IPS-18c (cell line): Measurements from ENCODE around the gene TRIM61.
"Not testable (repeated sequence)": the region's sequence is repeated elsewhere in the genome, so short reads cannot be mapped to it uniquely, and the experiment has no call there.

Experiments used
- H3K4me3 ChIP-seq: 2 replicates; pipeline ENCODE4 v1.7.0; 2013; ENCODE audit warnings: low read depth, mild to moderate bottlenecking, low read length, moderate library complexity; ENCODE audit not compliant: insufficient read depth
- H3K9me3 ChIP-seq: one replicate; pipeline ENCODE4 v1.6.1; 2013; ENCODE audit warnings: mild to moderate bottlenecking, low read length, moderate library complexity; ENCODE audit not compliant: control insufficient read depth, insufficient read depth

TRIM61 gene

DNA sequence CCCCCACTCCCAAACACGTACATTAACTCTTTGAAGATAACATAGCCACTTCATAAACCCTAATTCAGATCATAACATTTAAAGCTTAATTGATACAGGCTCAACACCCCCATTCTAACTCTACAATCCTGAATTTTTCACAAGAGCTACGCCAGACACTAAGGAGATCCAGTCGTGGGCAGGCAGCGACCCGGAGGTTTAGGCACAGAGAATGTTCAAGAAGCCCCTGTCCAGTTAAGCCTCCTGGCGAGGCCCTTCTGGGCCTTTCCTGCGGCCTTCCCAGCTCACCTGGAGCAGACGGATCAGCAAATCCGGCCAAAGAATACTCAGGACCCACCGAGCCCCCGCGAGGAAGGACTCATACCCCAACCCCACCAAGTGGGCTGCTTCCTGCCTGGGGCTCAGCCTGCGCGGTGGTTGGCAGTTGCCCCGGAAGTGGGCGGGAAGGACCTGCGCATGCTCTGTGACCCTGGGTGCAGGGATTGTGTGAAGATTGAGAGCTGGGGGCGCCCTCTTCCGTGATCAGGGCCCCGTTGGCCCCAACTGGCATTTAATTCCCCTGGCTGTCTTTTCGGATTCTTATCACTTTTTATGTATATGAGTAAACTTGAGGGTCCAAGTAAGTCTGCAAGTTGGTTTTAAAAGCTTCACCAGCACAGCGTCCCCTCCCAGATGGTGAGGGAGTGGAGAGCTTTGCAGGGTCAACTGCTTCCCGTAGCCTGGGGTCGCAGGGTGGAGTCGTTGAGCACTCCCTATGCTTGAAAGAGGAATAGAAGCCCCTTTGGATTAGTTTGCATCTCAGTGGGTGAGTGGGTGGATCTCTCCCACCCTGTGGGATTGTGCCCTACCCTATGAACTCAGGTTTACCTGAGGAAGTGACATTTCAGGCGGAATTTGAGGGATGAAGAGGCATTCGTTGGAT, at the start of gene TRIM61:
TSS of gene TRIM61 (minus strand) at position 415 of the 922 bp plus-strand sequence. CDS start 7,655 bp downstream, outside the sequence.
- Histone ChIP-seq H3K4me3 (peak within 1 kb of the TSS; percentile 59), H3K9me3 (no peaks in the 10 kb centered on the region)

- not testable (repeated sequence) for H3K4me3 ChIP-seq, H3K9me3 ChIP-seq
These were observed 48.3 kb upstream of the TRIM61 start for GRCh38 chr4:165025782-165026181.

DNA sequence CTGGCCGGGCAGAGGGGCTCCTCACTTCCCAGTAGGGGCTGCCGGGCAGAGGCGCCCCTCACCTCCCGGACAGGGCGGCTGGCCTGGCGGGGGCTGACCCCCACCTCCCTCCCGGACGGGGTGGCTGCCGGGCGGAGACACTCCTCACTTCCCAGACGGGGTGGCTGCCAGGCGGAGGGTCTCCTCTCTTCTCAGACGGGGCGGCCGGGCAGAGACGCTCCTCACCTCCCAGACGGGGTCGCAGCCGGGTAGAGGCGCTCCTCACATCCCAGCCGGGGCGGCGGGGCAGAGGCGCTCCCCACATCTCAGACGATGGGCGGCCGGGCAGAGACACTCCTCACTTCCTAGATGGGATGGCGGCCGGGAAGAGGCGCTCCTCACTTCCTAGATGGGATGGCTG, 42.5 kb upstream of the TRIM61 start:
- H3K4me3 ChIP-seq, H3K9me3 ChIP-seq: not testable (repeated sequence)

DNA sequence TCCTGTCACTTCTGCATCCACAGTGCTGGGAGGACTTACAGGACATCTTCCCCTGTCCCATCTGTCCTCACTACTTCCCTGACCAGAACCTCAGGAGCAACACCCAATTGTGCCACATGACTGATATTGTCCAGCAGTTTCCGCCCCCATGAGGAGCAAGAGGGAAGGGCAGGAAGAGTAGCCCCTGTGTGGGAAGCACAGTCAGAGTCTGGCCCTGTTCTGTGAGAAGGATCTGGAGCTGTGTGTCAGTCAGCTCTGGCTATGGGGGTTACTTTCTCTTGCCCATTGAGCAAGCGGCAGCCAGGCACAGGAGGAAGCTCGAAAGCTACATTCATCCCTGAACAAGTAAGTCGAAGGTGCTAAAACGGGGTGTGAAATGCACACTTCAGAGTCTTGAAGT, 39.5 kb upstream of the TRIM61 start:
- no peaks in the 10 kb centered on the region for H3K9me3 ChIP-seq
- no peak overlapping the region for H3K4me3 ChIP-seq

- H3K4me3 ChIP-seq = no peak overlapping the region
- no peaks in the 10 kb centered on the region for H3K9me3 ChIP-seq
These were observed 36.2 kb upstream of the TRIM61 start for GRCh38 chr4:165013691-165014090.

DNA sequence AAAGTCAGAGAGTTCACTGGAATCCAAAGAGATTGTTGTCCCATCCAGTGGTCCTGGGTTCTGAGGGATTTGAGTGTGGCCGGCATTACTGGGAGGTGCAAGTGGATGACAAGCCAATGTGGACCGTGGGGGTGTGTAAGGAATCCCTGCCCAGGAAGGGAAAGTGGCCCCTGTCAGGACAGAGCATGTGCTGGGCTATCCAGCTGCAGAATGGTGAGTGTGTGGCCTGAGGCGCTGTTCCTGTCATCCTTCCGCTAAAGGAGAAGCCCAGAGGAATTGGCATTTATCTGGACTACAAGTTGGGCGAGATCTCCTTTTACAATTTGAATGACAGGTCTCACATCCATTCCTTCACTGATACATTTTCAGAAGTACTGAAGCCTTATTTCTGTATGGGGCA, 33.9 kb upstream of the TRIM61 start:
- Histone ChIP-seq H3K4me3 (no peak overlapping the region), H3K9me3 (no peaks in the 10 kb centered on the region)

GRCh38 chr4:165010991-165011390, 33.5 kb upstream of the TRIM61 start:
- Histone ChIP-seq H3K9me3 (no peaks in the 10 kb centered on the region), H3K4me3 (no peak overlapping the region)

GRCh38 chr4:165010487-165010886, 33.0 kb upstream of the TRIM61 start:
- no peak overlapping the region for H3K4me3 ChIP-seq
- H3K9me3 ChIP-seq = no peaks in the 10 kb centered on the region

DNA sequence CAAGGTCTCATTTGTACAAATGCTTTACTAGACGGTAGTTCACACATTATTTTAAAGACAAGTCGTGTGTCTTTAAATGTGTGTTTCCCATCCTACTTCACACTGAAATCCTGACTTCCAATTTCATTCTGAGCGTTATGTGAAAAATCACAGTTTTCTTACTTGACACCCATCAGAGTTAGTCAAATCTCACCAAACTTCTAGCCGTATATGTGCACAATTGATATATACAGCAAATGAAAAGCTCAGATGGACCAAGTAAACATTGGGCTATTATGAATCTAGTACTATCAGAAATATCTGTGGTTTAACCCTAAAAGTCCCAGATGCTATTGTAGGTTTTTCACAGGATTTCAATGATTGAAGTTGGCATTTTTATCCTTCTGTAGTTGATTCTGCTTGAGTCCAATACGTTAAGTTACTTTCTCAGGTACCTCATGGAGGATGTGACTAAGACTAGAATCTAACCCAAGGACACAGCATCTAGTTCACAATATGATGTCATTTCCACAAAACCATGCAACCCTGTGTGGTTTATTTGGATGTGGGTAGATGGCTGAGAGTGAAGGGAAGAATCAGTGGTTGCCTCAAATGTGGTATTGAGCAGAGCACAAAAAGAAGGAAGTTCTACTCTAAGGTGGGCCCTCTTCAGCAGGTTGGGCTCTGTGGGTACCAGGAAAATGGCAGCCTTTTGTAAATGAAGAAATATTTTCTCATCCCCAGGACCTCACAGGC, 32.2 kb upstream of the TRIM61 start:
- H3K4me3 ChIP-seq = no peak overlapping the region

DNA sequence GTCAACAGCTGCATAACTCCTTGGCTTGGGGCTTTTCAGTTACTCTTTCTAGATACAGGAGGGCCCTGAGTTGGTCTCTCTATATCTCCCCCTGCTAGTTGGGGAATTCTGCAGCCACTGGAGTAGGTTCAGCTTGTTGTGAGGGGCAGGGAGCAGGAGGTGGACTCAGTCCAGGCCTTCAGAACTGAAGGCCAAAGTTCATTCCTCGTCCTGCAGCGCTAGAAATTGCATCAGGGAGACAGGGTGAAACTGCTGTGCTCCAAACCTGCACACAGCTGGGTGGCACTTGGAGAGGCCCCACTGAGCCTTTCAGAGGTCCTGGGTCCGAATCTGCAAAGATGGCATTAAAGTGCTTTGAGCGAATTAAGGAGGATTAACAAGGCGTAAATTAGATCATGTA, 29.4 kb upstream of the TRIM61 start:
- H3K9me3 ChIP-seq = no peaks in the 10 kb centered on the region
- no peak overlapping the region for H3K4me3 ChIP-seq

More for the DNA sequence above, 32.2 kb upstream of the TRIM61 start:
- no peaks in the 10 kb centered on the region for H3K9me3 ChIP-seq

GRCh38 chr4:165006456-165006855, 29.0 kb upstream of the TRIM61 start:
- H3K9me3 ChIP-seq = no peaks in the 10 kb centered on the region
- H3K4me3 ChIP-seq = no peak overlapping the region

DNA sequence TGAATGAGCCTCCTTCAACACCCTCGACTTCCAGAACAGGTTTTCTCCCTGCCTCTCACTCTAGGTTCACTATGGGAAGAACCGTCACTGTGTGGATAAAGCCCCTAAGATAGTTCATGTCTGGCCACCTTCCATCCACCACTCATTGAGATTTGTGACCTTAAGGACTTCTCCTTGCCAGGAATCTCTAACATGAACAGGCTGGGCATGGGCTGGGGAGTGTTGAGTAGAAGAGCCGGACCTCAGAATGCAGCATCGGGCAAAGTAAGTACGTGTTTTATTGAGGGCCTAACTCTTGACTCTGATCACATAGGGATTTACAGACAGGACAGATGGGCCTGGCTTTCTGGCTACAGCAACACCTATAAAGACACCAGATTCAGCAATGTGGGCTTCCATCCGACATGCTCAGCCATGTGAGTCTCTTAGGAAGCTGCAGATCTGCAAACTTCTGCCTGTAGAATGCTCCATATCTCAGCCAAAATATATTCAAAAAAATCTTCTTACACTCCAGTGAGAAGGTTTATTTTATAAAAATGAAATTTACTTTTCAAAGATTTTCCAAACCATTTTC, 28.0 kb upstream of the TRIM61 start:
- no peak overlapping the region for H3K4me3 ChIP-seq
- H3K9me3 ChIP-seq = no peaks in the 10 kb centered on the region

GRCh38 chr4:165001957-165002356, 24.5 kb upstream of the TRIM61 start:
- H3K4me3 ChIP-seq = not testable (repeated sequence)

DNA sequence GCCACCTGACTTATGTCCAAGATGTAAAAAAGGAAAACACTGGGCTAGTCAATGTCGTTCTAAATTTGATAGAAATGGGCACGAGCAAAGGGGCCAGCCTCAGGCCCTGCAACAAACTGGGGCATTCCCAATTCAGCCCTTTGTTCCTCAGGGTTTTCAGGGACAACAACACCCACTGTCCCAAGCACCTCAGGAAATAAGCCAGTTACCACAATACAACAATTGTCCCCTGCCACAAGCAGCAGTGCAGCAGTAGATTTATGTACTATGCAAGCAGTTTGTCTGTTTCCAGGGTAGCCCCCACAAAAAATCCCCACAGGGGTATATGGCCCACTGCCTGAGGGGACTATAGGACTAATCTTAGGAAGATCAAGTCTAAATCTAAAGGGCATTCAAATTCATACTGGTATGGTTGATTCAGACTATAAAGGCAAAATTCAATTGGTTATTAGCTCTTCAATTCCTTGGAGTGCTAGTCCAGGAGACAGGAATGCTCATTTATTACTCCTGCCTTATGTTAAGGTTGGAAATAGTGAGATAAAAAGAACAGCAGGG, 21.1 kb upstream of the TRIM61 start:
- not testable (repeated sequence) for H3K9me3 ChIP-seq, H3K4me3 ChIP-seq

More at GRCh38 chr4:165001957-165002356, 24.5 kb upstream of the TRIM61 start:
- not testable (repeated sequence) for H3K9me3 ChIP-seq

DNA sequence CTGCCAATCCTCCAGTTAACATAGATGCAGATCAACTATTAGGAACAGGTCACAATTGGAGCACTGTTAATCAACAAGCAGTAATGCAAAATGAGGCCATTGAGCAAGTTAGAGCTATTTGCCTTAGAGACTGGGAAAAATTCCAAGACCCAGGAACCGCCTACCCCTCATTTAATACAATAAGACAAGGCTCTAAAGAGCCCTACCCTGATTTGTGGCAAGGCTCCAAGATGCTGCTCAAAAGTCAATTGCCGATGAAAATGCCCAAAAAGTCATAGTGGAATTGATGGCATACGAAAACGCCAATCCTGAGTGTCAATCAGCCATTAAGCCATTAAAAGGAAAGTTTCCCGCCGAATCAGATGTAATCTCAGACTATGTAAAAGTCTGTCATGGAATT, 20.5 kb upstream of the TRIM61 start:
- no peak overlapping the region for H3K4me3 ChIP-seq
- H3K9me3 ChIP-seq = no peaks in the 10 kb centered on the region

- no peak overlapping the region for H3K4me3 ChIP-seq
- no peaks in the 10 kb centered on the region for H3K9me3 ChIP-seq
These were observed 19.9 kb upstream of the TRIM61 start for GRCh38 chr4:164997324-164997723.

- not testable (repeated sequence) for H3K4me3 ChIP-seq
These were observed 18.7 kb upstream of the TRIM61 start for GRCh38 chr4:164996123-164996522.

DNA sequence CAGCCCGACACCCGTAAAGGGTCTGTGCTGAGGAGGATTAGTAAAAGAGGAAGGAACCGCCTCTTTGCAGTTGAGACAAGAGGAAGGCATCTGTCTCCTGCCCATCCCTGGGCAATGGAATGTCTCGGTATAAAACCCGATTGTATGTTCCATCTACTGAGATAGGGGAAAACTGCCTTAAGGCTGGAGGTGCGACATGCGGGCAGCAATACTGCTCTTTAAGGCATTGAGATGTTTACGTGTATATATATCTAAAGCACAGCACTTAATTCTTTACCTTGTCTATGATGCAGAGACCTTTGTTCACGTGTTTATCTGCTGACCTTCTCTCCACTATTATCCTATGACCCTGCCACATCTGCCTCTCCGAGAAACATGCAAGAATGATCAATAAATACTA, 13.3 kb upstream of the TRIM61 start:
- H3K4me3 ChIP-seq, H3K9me3 ChIP-seq: not testable (repeated sequence)

More at GRCh38 chr4:164996123-164996522, 18.7 kb upstream of the TRIM61 start:
- not testable (repeated sequence) for H3K9me3 ChIP-seq
